ENCODE data around the gene RRAS.

RRAS gene

GRCh38 chr19:49587227-49587626, 52.7 kb downstream of the RRAS start:
- Histone ChIP-seq H3K4me3 (ENCODE audit: low read length) (no peak overlapping the region), H3K4me1 (ENCODE audit: low read length) (peaks cover 12% of the 10 kb centered on the region), H3K36me3 (replicated peaks; ENCODE audit: insufficient read depth, low read length) (no peaks in the 10 kb centered on the region), H3K9ac (ENCODE audit: low read length) (no peak overlapping the region), H3F3A (ENCODE audit: insufficient read depth, low read length) (peaks cover 27% of the 10 kb centered on the region), H3K4me2 (ENCODE audit: low read depth, low read length) (no peak overlapping the region), H3K9me3 (replicated peaks; ENCODE audit: insufficient read depth, low read length) (no peaks in the 10 kb centered on the region), H3K27ac (ENCODE audit: low read length) (no peak overlapping the region), H3K79me2 (ENCODE audit: low read length) (peaks cover 8% of the 10 kb centered on the region), H3K27me3 (replicated peaks; ENCODE audit: insufficient read depth, low read length) (no peaks in the 10 kb centered on the region), H4K20me1 (ENCODE audit: insufficient read depth, low read length) (no peaks in the 10 kb centered on the region), H2AFZ (ENCODE audit: low read length) (no peak overlapping the region), H3K9me2 (replicated peaks; ENCODE audit: insufficient read depth, low read length) (no peaks in the 10 kb centered on the region)
- no peak for TF ChIP-seq CTCF (IDR thresholded peaks at IDR 0.05; ENCODE audit: low read length)
- TF ChIP-seq EZH2 (optimal IDR thresholded peaks at IDR 0.05; ENCODE audit: low read depth, low read length): no peak
- no peak for TF ChIP-seq EZH2phosphoT487 (IDR thresholded peaks at IDR 0.05; ENCODE audit: low read length)
- DNase-seq: no peak
